T-cell (primary cell): ENCODE measurements around the gene ARMS2. TPM values are rescaled to one million over a fixed set of nuclear protein-coding genes. Genes with fewer than 3 reads are reported as not detected.
A peak's percentile ranks its signal among the peaks of the same experiment; 100 is the strongest.

Experiments used
- ATAC-seq, 4 experiments: fragments of 200-7000 bp in 3 of 4; fragments of 150-1000 bp in 1 of 4; cut with Tn5 transposase; replicated peaks in 1 of 4; 1 replicate in 3 of 4; 2 replicates in 1 of 4; pipeline ENCODE4 v1.10.0; 2021; ENCODE audit warnings: moderate library complexity in 3 of 4, mild to moderate bottlenecking in 2 of 4, moderate number of reproducible peaks in 1 of 4
- CTCF ChIA-PET, 2 donors: fragments of 300-600 bp; sonication (Branson Sonifier 250); formaldehyde crosslinking; loops; one replicate each; lab custom pipeline; 2022; ENCODE audit warnings: antibody characterized with exemption in 2 of 2; lab: Charles Lee
- POLR2A ChIA-PET, 2 donors: fragments of 300-600 bp; sonication (Branson Sonifier 250); formaldehyde crosslinking; loops; one replicate each; lab custom pipeline; 2022; ENCODE audit warnings: antibody characterized with exemption in 2 of 2; lab: Charles Lee
- DNase-seq, 35 experiments: peaks; one replicate each; pipeline versions ENCODE4 v3.0.0 to v3.0.0-alpha.2; 2013 to 2023
- H3K27ac ChIP-seq: one replicate; pipeline ENCODE4 v1.5.1; 2013; ENCODE audit warnings: low read length
- H3K27me3 ChIP-seq, 2 experiments: replicated peaks in 1 of 2; 1 replicate in 1 of 2; 2 replicates in 1 of 2; pipeline versions ENCODE4 v1.6.1 to v1.7.0; 2013; ENCODE audit warnings: low read length in 1 of 2, mixed read lengths in 1 of 2; ENCODE audit not compliant: control insufficient read depth in 2 of 2, insufficient read depth in 2 of 2; ENCODE audit errors: extremely low read depth in 1 of 2
- H3K36me3 ChIP-seq, 2 donors: 1 replicate in 1 of 2; 2 replicates in 1 of 2; pipeline versions ENCODE4 v1.6.1 to v1.7.0; 2013; ENCODE audit warnings: low read length in 1 of 2; ENCODE audit not compliant: control insufficient read depth in 2 of 2, insufficient read depth in 1 of 2; ENCODE audit errors: extremely low read depth in 1 of 2
- H3K4me1 ChIP-seq, 2 experiments: 1 replicate in 1 of 2; 2 replicates in 1 of 2; pipeline versions ENCODE4 v1.6.1 to v1.7.0; 2013; ENCODE audit warnings: low read length in 2 of 2, mixed read lengths in 1 of 2; ENCODE audit not compliant: insufficient read depth in 2 of 2, control insufficient read depth in 1 of 2; ENCODE audit errors: extremely low read depth in 1 of 2
- H3K4me3 ChIP-seq, 2 donors: 1 replicate in 1 of 2; 2 replicates in 1 of 2; pipeline versions ENCODE4 v1.5.1 to v1.7.0; 2013; ENCODE audit warnings: mild to moderate bottlenecking in 2 of 2, low read length in 1 of 2, moderate library complexity in 1 of 2; ENCODE audit not compliant: control insufficient read depth in 1 of 2; ENCODE audit errors: extremely low read depth in 1 of 2
- H3K9me3 ChIP-seq: 2 replicates; pipeline ENCODE4 v1.7.0; 2013
- H3K27ac Mint-ChIP-seq, 2 donors: one replicate each; pipeline ENCODE4 v1.8.0; 2020 to 2021; ENCODE audit warnings: mild to moderate bottlenecking in 2 of 2, mixed read lengths in 2 of 2
- H3K27me3 Mint-ChIP-seq, 2 donors: one replicate each; pipeline ENCODE4 v1.8.0; 2021 to 2022; ENCODE audit warnings: mixed read lengths in 2 of 2
- H3K36me3 Mint-ChIP-seq: one replicate; pipeline ENCODE4 v1.8.0; 2021; ENCODE audit warnings: mixed read lengths
- H3K4me1 Mint-ChIP-seq, 3 donors: one replicate each; pipeline ENCODE4 v1.8.0; 2020 to 2022; ENCODE audit warnings: mixed read lengths in 3 of 3, mild to moderate bottlenecking in 1 of 3
- H3K4me3 Mint-ChIP-seq, 3 donors: one replicate each; pipeline ENCODE4 v1.8.0; 2020 to 2022; ENCODE audit warnings: mild to moderate bottlenecking in 3 of 3, mixed read lengths in 3 of 3, moderate library complexity in 3 of 3
- H3K9me3 Mint-ChIP-seq, 3 donors: one replicate each; pipeline ENCODE4 v1.8.0; 2020 to 2022; ENCODE audit warnings: mixed read lengths in 3 of 3
- WGBS: methylation state at CpG from one replicate; pipeline ENCODE4 v1.1.5; 2013; ENCODE audit warnings: missing lambda C conversion rate; ENCODE audit not compliant: insufficient coverage; 5-methylcytosine and 5-hydroxymethylcytosine counted together
- total RNA-seq, 35 experiments: library from RNA in 6 of 35; stranded (reverse) in 6 of 35; fragments of 120-200 nt in 1 of 35; gene quantifications; one replicate each; pipeline versions ENCODE4 v1.2.1 to v1.2.4 and lab custom pipeline; 2013 to 2026

The ARMS2 gene
- total RNA-seq, 5 donors from 2014 or later (not counting 1 experiment from before 2014, with no cell fraction given) = not detected

DNA sequence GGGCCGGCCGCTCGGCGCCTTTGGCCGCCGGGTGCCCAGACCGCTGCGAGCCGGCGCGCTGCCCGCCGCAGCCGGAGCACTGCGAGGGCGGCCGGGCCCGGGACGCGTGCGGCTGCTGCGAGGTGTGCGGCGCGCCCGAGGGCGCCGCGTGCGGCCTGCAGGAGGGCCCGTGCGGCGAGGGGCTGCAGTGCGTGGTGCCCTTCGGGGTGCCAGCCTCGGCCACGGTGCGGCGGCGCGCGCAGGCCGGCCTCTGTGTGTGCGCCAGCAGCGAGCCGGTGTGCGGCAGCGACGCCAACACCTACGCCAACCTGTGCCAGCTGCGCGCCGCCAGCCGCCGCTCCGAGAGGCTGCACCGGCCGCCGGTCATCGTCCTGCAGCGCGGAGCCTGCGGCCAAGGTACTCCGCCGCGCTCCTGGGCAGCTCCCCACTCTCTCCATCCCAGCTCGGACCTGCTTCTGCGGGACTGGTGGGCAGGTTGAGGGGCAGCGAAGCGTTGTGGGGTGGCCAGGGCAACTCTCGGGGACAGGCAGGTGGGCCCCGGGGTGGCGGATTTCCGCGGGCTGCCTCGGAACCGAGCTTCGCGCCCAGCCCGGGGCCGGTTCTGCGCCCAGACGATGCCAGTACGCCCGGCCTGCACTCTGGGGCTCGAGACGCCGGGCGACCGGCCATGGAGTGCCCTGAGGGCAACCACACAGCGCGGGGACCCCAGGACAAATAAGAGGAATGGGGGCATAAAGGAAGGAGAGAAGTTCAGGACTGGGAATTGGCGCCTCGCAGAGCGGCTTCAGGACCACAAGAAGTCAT, 7.5 kb downstream of the ARMS2 start:
- peaks cover 53 to 65% of the 10 kb centered on the region in 2 donors for H3K27me3 Mint-ChIP-seq
- no peaks in the 10 kb centered on the region for H3K36me3 Mint-ChIP-seq
- 4% methylated on average over 90 of the region's 95 CpGs for WGBS
- peak in 3 of 35 experiments; percentile 6 to 21 (median 19) for DNase-seq
- peak; percentile 16 to 45 (median 36) for ATAC-seq
- H3K9me3 Mint-ChIP-seq = no peaks in the 10 kb centered on the region
- Histone ChIP-seq H3K27ac (no peak overlapping the region), H3K36me3 (no peaks in the 10 kb centered on the region), H3K4me3 (peak overlapping the region; percentile 25 to 45), H3K9me3 (no peaks in the 10 kb centered on the region), H3K4me1 (peaks cover 0 to 26% of the 10 kb centered on the region in 2 experiments), H3K27me3 (peaks cover 9 to 67% of the 10 kb centered on the region in 2 experiments)
- H3K4me1 Mint-ChIP-seq = peaks cover 14 to 22% (median 19%) of the 10 kb centered on the region in 3 donors
- H3K4me3 Mint-ChIP-seq = peak overlapping the region; percentile 79 to 81 (median 81)
- ChIA-PET POLR2A (no interaction called here), CTCF (interaction anchor here (0.6 to 0.7 kb wide), 2 partner anchors 71 to 96 kb away, joined by 3 to 5 read pairs; no protein-coding TSS in a partner anchor)
- no peak overlapping the region for H3K27ac Mint-ChIP-seq

- no peak overlapping the region for H3K27ac ChIP-seq
- Mint-ChIP-seq H3K9me3 (no peaks in the 10 kb centered on the region), H3K27ac (no peak overlapping the region), H3K4me1 (peaks cover 14 to 22% (median 19%) of the 10 kb centered on the region in 3 donors), H3K36me3 (no peaks in the 10 kb centered on the region), H3K4me3 (peak overlapping the region; percentile 79 to 81 (median 81)), H3K27me3 (peaks cover 57 to 66% of the 10 kb centered on the region in 2 donors)
- peak overlapping the region; percentile 25 to 45 for H3K4me3 ChIP-seq
- no peaks in the 10 kb centered on the region for H3K36me3 ChIP-seq
- H3K9me3 ChIP-seq = no peaks in the 10 kb centered on the region
- ChIA-PET POLR2A (no interaction called here), CTCF (interaction anchor here (0.6 to 0.7 kb wide), 2 partner anchors 71 to 96 kb away, joined by 3 to 5 read pairs; no protein-coding TSS in a partner anchor)
- WGBS = 33% methylated on average over 37 of the region's 47 CpGs
- H3K4me1 ChIP-seq = peaks cover 0 to 26% of the 10 kb centered on the region in 2 experiments
- DNase-seq (peak in 1 of 35 experiments; percentile 12), ATAC-seq (no peak)
- H3K27me3 ChIP-seq = peaks cover 10 to 64% of the 10 kb centered on the region in 2 experiments
Measured at GRCh38 chr10:122462533-122463465, 8.3 kb downstream of the ARMS2 start.

GRCh38 chr10:122463466-122464249, 9.2 kb downstream of the ARMS2 start:
- peaks cover 11 to 56% of the 10 kb centered on the region in 2 experiments for H3K27me3 ChIP-seq
- Mint-ChIP-seq H3K27ac (no peak overlapping the region), H3K36me3 (no peaks in the 10 kb centered on the region), H3K4me1 (peaks cover 14 to 22% (median 19%) of the 10 kb centered on the region in 3 donors), H3K27me3 (peaks cover 54 to 60% of the 10 kb centered on the region in 2 donors), H3K4me3 (peak overlapping the region; percentile 22 to 81 (median 54)), H3K9me3 (no peaks in the 10 kb centered on the region)
- 78% methylated on average over 11 of the region's 17 CpGs for WGBS
- H3K4me1 ChIP-seq = peaks cover 0 to 26% of the 10 kb centered on the region in 2 experiments
- no peaks in the 10 kb centered on the region for H3K9me3 ChIP-seq
- no peak for ATAC-seq
- POLR2A ChIA-PET = no interaction called here
- CTCF ChIA-PET = no interaction called here
- no peaks in the 10 kb centered on the region for H3K36me3 ChIP-seq
- H3K27ac ChIP-seq = no peak overlapping the region
- DNase-seq = no peak
- H3K4me3 ChIP-seq = no peak overlapping the region

GRCh38 chr10:122464250-122464510, 9.7 kb downstream of the ARMS2 start:
- no CpG with 5 or more reads among the region's 4 CpGs for WGBS
- Mint-ChIP-seq H3K9me3 (no peaks in the 10 kb centered on the region), H3K27me3 (peaks cover 53 to 55% of the 10 kb centered on the region in 2 donors), H3K4me1 (peaks cover 14 to 20% (median 19%) of the 10 kb centered on the region in 3 donors), H3K4me3 (no peak overlapping the region), H3K27ac (no peak overlapping the region), H3K36me3 (no peaks in the 10 kb centered on the region)
- H3K36me3 ChIP-seq = no peaks in the 10 kb centered on the region
- H3K4me1 ChIP-seq = peaks cover 0 to 26% of the 10 kb centered on the region in 2 experiments
- CTCF ChIA-PET = no interaction called here
- H3K27ac ChIP-seq = no peak overlapping the region
- no peak for ATAC-seq
- H3K4me3 ChIP-seq = no peak overlapping the region
- peaks cover 11 to 51% of the 10 kb centered on the region in 2 experiments for H3K27me3 ChIP-seq
- no peak for DNase-seq
- no peaks in the 10 kb centered on the region for H3K9me3 ChIP-seq
- POLR2A ChIA-PET = no interaction called here

GRCh38 chr10:122464586-122464985, 10.1 kb downstream of the ARMS2 start:
- Histone ChIP-seq H3K27ac (no peak overlapping the region), H3K36me3 (no peaks in the 10 kb centered on the region), H3K4me1 (peaks cover 0 to 26% of the 10 kb centered on the region in 2 experiments), H3K9me3 (no peaks in the 10 kb centered on the region), H3K4me3 (no peak overlapping the region), H3K27me3 (peaks cover 8 to 51% of the 10 kb centered on the region in 2 experiments)
- 88% methylated on average over 11 of the region's 11 CpGs for WGBS
- no peaks in the 10 kb centered on the region for H3K9me3 Mint-ChIP-seq
- POLR2A ChIA-PET = no interaction called here
- ATAC-seq = no peak
- H3K27ac Mint-ChIP-seq = no peak overlapping the region
- peaks cover 51% of the 10 kb centered on the region in 2 donors for H3K27me3 Mint-ChIP-seq
- DNase-seq = no peak
- CTCF ChIA-PET = no interaction called here
- H3K4me1 Mint-ChIP-seq = peaks cover 13 to 17% (median 17%) of the 10 kb centered on the region in 3 donors
- H3K4me3 Mint-ChIP-seq = no peak overlapping the region
- H3K36me3 Mint-ChIP-seq = no peaks in the 10 kb centered on the region
